ENCODE measurements around the gene MARK3.
"Not testable (repeated sequence)": the region's sequence is repeated elsewhere in the genome, so short reads cannot be mapped to it uniquely, and the experiment has no call there.

MARK3 gene

DNA sequence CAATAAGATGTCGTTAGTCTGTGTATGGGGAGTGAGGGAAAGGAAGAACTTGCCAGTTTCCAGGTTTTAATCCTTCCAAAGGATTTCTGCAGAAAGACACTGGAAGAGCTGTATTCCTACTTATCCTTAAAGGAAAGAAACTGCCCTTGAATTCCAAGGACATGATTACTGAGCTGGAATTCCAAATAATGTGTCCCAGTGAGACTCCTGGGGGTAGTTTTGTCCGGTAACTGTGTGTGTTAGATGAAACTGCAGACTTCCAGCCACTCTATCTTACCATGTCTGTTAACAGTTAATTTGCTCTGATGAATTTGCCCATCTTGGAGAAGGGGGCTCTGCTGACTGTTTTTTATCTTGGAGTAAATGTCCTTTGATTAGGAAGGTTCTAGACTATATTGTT, 104.4 kb downstream of the MARK3 start:
- no peak for ATAC-seq
- no peak for DNase-seq

DNA sequence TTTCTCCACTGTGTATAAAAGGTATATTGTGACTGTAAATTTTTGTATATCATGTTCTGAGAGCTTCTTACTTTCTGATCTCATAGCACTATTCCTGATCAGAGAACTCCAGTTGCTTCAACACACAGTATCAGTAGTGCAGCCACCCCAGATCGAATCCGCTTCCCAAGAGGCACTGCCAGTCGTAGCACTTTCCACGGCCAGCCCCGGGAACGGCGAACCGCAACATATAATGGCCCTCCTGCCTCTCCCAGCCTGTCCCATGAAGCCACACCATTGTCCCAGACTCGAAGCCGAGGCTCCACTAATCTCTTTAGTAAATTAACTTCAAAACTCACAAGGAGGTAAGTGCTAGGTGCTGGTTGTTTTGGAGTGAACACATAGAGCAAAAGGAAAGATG, 106.5 kb downstream of the MARK3 start:
- DNase-seq, result no peak
- ATAC-seq, result no peak

DNA sequence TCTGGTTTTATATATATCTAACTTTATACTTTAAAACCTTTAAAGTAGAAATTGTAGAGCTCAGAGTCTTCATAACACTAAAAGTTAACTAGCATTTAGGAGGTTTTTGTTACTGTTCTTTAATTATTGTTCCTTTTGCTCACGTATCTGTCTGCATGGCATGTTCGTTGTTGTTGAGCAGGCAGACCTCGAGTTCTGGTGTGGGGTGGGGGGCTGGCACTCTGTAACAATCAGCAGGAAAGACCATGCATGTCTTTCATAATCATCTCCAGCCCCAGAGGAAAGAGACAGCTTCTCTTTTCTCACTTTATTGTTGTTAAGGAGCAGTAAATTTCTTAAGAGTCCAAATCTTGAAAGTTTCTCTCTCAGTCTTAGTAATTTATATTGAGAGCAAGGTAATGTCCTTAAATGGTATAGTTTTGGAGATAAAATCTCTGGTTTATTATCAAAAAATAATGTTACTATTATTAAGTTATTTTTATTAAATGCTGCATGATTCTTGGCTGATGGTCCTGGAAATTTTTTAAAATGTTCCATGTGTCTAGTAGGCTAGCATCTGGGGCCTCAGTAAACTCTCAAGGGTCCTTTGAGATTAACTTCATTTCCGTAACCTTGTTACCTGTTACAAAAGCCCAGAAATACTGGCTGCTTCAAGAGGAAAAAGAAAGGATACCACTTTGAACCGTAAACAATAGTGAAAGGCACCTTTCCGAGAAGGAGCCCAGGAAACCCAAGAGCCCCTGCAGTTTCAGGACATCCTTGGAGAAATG, 107.1 kb downstream of the MARK3 start:
- no peak for ATAC-seq

DNA sequence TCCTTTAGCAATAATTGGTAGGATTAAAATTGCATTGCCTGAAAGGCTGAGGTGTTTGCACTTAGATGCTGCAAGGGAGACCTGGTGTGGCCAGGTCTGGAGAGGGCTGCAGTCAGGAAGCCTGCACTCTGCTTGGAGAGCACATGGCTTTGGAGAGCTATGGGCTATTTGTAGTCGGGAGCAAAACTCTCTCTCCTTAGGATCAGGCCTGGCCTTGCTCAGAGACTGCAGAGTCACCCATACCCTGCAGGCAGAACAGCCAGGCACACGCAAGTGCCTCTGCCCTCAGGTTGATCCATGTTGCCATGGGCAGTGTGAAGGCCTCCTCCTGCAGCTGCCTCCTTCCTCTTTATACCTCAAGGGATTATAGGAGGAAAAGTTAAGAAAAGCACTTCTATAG, 110.6 kb downstream of the MARK3 start:
- no peak for DNase-seq
- ATAC-seq, result no peak

More for the DNA sequence above, 107.1 kb downstream of the MARK3 start:
- no peak for DNase-seq

DNA sequence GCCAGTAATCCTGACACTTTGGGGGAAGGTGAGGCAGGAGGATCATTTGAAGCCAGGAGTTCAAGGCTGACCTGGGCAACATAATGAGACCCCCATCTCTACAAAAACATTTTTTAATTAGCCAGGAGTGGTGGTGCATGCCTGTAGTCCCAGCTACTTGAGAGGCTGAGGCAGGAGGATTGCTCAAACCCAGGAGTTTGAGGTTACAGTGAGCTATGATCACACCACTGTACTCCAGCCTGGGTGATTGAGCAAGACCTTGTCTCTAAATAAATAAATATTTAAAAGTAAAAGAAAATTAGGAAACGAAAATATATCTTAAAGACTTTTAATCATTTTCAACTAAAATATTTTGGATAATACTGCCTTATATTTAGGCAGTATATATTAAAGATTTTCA, 111.6 kb downstream of the MARK3 start:
- DNase-seq (no peak), ATAC-seq (no peak)

DNA sequence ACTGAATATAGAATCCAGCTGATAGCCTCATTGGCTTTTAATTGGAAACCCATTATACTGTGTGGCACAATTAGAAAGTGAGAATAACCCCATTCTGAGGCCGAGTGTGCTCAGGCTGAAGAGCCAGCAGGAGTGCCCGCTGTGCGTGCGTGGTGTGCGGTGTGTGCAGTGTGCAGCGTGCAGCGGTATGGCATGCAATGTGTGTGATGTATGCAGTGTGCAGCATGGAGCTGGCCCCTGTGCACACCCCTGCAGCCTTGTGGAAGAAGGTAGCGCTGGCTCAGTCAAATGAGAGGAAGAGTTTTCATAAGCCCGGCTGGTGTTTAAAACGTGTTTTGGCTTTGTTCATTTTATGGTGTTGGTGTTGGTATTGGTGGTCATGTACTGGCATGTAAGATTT, 114.5 kb downstream of the MARK3 start:
- ATAC-seq (peak; percentile 35), DNase-seq (no peak)

DNA sequence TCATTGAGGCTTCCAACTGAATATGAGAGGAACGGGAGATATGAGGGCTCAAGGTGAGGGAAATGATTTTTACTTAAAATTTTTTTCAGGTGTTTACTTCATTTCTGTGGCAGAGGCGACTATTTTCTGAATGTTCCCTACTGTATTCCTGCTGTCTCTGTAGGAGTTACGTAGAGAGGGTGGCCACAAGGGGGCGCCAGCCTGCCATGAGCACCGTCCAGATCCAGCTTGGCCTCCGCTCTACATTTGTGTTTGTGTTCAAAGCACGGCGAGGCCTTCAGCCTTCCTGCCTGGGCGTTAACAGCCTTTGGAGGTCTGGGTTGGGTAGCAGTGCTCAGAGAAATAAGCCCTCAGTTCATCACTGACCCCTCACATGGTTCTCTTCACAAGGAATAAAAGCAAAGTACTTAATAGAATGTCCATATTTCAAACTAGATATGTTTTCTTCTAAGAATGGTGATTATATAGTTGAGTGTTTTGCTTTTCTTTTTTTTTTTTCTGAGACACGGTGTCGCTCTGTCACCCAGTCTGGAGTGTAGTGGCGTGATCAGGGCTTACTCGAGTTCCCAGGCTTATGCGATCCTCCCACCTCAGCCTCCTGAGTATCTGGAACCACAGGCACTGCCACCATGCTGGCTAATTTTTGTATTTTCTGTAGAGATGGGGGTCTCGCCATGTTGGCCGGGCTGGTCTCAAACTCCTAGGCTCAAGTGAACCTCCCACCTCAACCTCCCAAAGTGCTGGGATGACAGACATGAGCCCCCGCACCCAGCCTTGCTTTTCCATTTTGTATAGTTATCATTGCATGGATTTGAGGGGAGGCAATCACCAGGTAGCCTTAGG, 115.2 kb downstream of the MARK3 start:
- ATAC-seq (peak; percentile 86), DNase-seq (peak; percentile 86)

DNA sequence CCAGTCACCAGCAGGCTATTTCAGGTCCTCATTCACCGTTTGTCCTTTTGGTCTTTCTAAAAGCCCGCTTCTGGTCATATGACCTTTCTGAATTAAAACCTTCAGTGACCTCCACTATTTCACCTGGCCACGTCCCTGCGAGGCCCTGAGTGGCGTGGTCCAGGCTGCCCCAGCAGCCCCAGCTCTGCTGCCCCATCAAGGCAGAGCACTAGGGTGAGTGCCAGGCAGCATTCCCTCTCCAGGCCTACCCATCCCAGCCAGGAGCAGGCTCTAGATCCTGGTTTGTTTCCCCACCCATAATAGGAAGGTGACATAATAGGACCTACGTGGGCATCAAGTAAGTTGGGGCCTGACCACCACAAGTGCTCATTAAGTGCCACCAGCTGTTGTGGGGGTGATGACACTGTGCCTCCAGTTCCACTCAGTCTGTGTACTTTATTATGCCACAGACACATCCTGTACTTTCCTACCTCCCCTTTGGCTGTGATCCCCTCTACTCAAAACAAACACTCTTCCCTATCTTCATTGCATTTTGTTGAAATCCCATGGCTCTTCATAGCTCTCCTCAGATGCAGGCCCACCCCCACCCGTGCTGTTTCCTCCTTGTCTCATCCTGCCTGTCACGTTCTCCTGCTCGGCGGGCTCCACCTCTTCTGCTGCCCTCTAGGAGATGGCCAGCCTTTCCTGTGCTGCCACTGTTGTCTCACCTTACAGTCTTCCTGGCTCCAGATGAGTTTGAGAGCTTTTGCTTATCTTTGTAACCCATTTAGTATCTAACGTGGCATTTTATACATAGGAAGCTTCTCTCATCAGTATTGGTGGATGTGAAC, 116.0 kb downstream of the MARK3 start:
- no peak for ATAC-seq

DNA sequence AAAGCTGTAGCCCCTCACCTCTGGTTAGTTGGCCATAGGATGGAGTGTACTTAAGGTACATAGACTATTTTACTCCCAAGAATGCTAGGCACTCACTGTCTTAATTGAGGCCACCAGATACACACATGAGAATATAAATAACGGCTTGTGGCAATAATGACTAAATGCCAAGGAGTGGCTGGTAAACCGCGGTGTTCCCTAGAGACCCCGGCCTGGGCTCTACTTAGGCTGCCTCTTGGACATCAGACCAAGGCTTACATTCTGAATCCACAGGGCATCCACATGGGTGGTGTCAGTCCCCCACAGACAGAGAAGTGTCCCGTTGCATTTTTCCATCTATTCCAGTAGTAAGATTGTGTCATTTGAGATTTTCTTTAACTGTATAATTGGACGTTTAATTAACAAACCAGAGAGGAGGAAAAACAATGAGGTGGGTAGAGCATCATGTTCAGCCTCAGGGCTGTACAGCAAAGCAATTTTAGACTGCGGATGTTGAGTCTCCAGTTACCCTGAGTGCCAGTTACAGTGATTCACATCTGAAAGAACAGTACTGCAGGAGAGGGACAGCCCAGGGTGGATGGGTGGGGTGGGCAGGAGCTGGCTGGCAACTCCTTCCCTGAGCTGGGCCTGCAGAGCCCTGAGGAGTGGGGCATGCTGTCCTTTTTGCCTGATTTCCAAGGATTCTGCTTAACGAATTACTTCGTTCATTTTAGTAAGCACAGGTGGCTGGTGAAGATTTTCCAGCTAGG, 116.9 kb downstream of the MARK3 start:
- ATAC-seq (no peak), DNase-seq (no peak)

More for the DNA sequence above, 116.0 kb downstream of the MARK3 start:
- no peak for DNase-seq

DNA sequence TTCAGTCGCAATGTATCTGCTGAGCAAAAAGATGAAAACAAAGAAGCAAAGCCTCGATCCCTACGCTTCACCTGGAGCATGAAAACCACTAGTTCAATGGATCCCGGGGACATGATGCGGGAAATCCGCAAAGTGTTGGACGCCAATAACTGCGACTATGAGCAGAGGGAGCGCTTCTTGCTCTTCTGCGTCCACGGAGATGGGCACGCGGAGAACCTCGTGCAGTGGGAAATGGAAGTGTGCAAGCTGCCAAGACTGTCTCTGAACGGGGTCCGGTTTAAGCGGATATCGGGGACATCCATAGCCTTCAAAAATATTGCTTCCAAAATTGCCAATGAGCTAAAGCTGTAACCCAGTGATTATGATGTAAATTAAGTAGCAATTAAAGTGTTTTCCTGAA, 117.7 kb downstream of the MARK3 start:
- ATAC-seq (no peak), DNase-seq (no peak)

DNA sequence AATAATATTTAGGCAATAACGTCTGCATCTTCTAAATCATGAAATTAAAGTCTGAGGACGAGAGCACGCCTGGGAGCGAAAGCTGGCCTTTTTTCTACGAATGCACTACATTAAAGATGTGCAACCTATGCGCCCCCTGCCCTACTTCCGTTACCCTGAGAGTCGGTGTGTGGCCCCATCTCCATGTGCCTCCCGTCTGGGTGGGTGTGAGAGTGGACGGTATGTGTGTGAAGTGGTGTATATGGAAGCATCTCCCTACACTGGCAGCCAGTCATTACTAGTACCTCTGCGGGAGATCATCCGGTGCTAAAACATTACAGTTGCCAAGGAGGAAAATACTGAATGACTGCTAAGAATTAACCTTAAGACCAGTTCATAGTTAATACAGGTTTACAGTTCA, 118.1 kb downstream of the MARK3 start:
- ATAC-seq (no peak), DNase-seq (no peak)

DNA sequence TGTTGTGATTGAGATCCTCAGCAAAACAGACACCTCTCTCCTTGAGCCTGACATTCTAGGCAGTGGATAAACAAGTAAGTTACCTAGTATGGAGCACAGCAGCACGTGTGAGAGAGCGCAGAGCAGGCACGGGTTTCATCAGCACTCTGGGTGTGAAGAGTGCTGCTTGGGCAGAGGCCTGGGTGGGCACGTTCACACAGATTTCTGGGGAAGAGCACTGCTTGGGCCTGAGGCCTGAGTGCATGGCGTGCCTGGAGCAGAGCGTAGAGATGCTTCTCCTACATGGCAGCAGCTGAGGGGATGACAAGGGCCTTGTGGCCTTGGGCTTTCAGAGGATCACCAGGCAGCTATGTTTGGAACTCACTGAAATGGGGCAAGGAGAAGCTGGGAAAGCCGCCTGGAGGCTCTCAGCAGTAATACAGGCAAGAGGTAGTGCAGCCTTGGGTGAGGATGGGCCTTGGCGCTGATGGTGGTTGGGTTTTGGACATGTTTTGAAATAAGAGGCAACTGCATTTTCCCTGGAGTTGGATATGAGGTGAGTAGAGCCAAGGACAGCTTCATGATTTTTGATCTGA, 119.9 kb downstream of the MARK3 start:
- DNase-seq, result no peak
- no peak for ATAC-seq

DNA sequence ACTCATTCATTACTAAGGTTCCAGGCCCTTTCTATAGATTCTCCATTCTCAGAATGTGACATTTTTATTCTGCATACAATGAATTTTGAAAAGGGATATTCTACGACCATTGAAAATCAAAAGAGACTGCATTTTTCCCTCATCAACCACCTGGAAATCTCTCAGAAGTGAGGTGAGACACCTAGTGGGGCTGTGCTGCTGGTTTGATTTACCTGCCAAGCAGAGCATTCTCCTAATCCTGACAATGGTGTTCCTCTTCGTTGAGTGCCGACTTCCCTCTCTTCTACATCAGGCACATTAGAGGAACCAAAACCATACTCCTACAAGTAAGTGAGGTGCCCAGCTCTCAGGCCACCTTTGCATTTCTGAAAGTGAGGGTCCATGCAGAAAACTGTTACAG, 122.5 kb downstream of the MARK3 start:
- ATAC-seq (no peak), DNase-seq (no peak)

DNA sequence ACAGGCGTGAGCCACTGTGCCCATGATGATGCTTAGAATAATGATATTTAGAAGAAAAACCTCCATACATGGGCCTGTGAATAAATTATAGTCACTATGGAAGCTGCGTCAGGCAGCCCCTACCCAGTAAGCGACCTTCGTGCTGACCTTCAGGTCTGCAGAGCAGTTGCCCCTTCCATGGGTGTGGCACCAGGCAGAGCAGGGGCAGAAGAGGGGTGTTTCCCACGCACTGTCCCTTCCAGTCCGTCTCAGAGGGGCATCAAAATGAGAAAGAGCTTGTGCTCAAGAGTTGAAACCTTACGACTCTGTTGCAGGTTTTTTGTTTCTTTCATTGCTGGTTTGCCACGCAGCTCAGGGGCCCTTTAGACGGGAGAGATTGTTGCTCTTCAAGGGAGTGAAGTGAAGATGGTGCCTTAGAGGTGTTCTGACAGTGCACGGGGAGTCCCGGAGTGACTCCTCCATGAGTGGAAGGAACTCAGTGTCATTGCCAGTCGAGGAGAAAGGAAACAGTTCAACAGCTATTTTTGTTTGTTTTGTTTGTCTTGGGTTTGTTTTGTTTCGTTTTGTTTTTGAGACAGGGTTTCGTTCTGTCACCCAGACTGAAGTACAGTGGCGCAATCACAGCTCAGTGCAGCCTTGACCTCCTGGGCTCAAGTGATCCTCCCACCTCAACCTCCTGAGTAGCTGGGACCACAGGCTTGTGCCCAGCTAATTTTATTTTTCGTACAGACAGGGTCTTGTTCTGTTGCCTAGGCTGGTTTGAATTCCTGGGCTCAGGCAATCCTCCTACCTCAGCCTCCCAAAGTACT, 123.5 kb downstream of the MARK3 start:
- DNase-seq, result no peak
- no peak for ATAC-seq

DNA sequence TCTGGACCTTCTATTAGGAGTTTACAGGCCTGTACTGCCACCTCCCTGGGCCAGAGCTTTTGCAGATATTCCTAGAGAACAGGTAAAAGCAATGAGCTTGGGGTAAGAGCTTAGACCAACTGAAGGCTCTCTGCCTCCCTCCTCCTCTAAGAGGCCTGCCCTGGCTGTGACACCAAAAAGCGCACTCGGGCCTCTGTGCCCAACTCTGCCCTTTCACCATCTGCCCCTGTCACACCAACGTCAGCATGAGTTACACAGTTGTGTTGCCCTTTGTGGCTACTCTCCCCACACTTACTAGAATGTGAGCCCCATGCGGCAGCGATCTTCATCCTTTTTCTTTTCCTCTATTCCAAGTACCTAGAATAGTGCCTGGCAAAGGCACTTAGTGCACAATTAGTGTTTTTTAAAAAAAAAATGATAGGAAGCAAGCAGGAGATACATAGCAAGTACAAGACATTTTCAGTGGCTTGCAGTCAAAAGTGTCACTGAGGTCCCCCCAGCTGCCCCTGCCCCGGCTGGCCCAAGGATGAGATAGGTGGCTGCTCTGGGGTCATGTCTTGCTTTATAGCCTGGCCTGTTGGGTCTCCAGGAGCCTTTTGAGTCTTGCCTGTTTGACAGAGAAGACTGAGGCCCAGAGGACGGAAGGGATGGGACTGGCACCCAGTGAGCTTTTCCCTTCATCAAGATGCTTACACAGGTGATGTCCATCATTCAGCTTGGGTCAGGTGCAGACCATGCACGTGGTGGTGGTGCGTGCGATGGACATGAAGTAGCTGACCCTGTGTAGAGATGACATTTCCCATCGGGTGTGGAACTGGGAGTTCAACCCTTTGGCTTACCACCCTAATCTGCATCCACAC, 124.9 kb downstream of the MARK3 start:
- ATAC-seq, result no peak
- DNase-seq, result no peak

DNA sequence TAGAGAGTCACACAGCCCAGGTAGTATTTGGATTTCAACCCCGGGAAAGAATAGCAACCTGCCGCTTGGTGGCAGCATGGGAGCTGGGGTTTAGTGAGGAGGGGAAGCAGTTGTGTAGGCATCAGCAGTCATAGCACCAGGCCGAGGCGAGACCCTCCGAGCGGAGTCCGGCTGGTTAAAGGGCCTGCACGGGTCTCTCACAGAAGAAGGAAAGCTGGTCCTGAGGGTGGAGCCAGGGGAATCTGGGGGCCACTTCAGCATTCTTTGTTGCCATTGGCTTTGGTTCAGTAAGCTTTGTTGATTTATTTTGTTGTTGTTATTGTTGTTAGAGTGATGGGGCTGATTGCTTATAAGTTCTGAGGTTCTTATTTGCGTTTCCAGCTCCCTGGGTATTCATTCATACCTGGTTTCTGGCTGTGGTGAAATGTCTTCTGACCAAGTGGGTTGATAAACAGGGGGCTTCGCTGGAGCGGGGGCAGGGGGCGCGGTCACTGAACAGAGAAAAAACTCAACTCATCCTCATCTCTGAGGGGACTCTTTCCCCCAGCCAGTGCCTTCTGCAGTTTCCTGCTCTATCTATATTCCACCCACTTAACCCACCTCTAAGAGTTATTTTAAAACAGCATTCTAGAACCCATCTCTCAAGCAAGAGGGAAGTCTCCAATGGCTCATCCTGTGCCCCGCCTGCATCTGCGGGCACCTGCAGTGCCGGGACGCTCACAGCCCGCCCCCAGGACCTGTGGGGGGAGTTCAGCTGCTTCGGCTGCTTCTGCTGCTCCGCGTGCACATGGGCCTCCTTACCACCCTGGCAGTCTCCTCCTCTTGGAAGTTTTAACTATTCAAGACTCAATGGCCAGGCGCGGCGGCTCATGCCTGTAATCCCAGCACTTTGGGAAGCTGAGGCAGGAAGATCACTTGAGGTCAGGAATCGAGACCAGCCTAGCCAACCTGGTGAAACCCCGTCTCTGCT, 125.8 kb downstream of the MARK3 start:
- ATAC-seq (no peak), DNase-seq (no peak)

DNA sequence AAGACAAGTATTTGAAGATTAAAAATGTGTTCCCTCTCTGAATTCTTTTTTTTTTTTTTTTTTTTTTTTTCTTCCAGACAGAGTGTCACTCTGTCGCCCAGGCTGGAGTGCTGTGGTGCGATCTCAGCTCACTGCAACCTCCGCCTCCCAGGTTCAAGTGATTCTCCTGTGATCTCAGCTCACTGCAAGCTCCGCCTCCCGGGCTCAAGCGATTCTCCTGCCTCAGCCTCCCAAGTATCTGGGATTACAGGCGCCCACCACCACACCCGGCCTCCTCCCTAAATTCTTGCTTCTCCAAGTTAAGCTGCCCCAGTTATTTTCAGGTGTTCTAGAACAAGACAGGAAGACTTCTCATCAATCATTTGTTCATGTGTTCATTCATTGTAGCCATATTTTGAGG, 127.0 kb downstream of the MARK3 start:
- not testable (repeated sequence) for ATAC-seq

More for the DNA sequence above, 127.0 kb downstream of the MARK3 start:
- not testable (repeated sequence) for DNase-seq
